ENCODE results near the gene MLPH. TPM values are rescaled to one million over a fixed set of nuclear protein-coding genes. Genes with fewer than 3 reads are reported as not detected.
A peak's percentile ranks its signal among the peaks of the same experiment; 100 is the strongest.

Gene MLPH
- total and polyA plus RNA-seq, 2 of the 13 experiments (the other 11 are each of a cell fraction or from before 2014, with no cell fraction given) = 0.12 TPM; not detected in 1

DNA sequence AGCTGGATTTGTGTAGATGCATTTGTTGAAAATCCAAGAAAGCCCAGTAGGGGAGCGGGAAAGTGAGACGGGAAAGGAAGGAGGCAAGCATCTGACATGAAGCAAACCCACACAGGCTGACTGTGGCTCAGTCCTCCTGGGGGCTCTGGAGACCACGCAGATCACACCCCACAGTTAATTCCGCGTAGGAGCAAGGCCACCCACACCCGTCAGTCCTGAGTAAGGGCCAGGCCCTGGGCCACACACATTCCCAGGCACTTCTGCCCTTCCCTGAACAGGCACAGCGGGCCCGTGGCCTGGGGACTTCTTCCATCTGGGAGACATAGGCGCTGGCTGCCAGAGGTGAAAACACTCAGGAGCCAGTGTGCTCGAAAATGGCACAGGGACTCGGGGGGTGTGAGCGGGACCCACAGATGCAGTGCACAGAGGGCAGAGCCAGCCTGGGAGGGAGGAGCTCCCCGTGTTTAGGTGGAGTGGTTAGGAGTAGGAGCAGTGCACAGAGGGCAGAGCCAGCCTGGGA is 59.9 kb downstream of the MLPH start:
- peaks cover 49% of the 10 kb centered on the region for H3K4me1 ChIP-seq (ENCODE audit: insufficient read depth, low read length)
- ATAC-seq (0 out of 3 replicates have a peak, but pooled peaks have one; percentile 6), DNase-seq (ENCODE audit: low spot score) (no peak), FAIRE-seq (no peak)
- H3K27ac ChIP-seq (ENCODE audit: extremely low read length, insufficient read depth, low read length) = no peak overlapping the region
- 52% methylated on average over 13 of the region's 13 CpGs for WGBS (ENCODE audit: low lambda C conversion rate)
- H3K27me3 ChIP-seq (ENCODE audit: control insufficient read depth in 1 of 2, insufficient read depth in 2 of 2, low read length in 2 of 2) = peaks cover 5 to 34% of the 10 kb centered on the region in 2 experiments; a peak in 4 of 5 replicates
- H4K20me1 ChIP-seq (ENCODE audit: insufficient read depth, low read length) = no peaks in the 10 kb centered on the region
- intact Hi-C loops (cut with micrococcal nuclease; ENCODE audit: unreplicated experiment) = no loop called here
- BruUV-seq (replicated peaks) = no TSS peak
- no peaks in the 10 kb centered on the region for H3K36me3 ChIP-seq (replicated peaks in 1 of 2; ENCODE audit: control insufficient read depth in 1 of 2, insufficient read depth in 2 of 2, low read length in 2 of 2)
- no peak overlapping the region for H3K9ac ChIP-seq (ENCODE audit: insufficient read depth, low read depth, low read length)
- in situ Hi-C loops (cut with HindIII; ENCODE audit: extremely low pct_ligation_motif_present, low pct_unique_long_range_greater_than_20kb) = no loop called here
- no peak overlapping the region for H3K4me3 ChIP-seq (replicated peaks in 1 of 3; ENCODE audit: insufficient read depth in 1 of 3, low read depth in 2 of 3, low read length in 3 of 3)
- CTCF ChIA-PET (ENCODE audit: low intra/inter-chr PET ratio, low total read pairs) = no interaction called here
- H3K79me2 ChIP-seq (ENCODE audit: insufficient read depth, low read length) = no peaks in the 10 kb centered on the region
- TF ChIP-seq MED1 (CRISPR knock-in tag; IDR thresholded peaks at IDR 0.05) = no peak
- no peak for TF ChIP-seq POLR2AphosphoS2 (IDR thresholded peaks at IDR 0.05; ENCODE audit: low read depth, low read length)
- no peak for TF ChIP-seq ZNF382 (CRISPR knock-in tag; IDR thresholded peaks at IDR 0.05; ENCODE audit: borderline replicate concordance)
- no peak for TF ChIP-seq ZNF292 (CRISPR knock-in tag; IDR thresholded peaks at IDR 0.05; ENCODE audit: borderline replicate concordance, low read depth)
- no peak for TF ChIP-seq CSRNP2 (CRISPR knock-in tag; conservative IDR thresholded peaks at IDR 0.05; ENCODE audit: low read depth)
- TF ChIP-seq ZNF552 (CRISPR knock-in tag; IDR thresholded peaks at IDR 0.05; ENCODE audit: borderline replicate concordance) = no peak
- TF ChIP-seq, protein P1, sequence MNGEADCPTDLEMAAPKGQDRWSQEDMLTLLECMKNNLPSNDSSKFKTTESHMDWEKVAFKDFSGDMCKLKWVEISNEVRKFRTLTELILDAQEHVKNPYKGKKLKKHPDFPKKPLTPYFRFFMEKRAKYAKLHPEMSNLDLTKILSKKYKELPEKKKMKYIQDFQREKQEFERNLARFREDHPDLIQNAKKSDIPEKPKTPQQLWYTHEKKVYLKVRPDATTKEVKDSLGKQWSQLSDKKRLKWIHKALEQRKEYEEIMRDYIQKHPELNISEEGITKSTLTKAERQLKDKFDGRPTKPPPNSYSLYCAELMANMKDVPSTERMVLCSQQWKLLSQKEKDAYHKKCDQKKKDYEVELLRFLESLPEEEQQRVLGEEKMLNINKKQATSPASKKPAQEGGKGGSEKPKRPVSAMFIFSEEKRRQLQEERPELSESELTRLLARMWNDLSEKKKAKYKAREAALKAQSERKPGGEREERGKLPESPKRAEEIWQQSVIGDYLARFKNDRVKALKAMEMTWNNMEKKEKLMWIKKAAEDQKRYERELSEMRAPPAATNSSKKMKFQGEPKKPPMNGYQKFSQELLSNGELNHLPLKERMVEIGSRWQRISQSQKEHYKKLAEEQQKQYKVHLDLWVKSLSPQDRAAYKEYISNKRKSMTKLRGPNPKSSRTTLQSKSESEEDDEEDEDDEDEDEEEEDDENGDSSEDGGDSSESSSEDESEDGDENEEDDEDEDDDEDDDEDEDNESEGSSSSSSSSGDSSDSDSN (CRISPR knock-in tag; IDR thresholded peaks at IDR 0.05) = no peak
- no peak for TF ChIP-seq ATRX (CRISPR knock-in tag; IDR thresholded peaks at IDR 0.05; ENCODE audit: borderline replicate concordance)
- TF ChIP-seq SP1 (IDR thresholded peaks at IDR 0.05) = no peak
- TF ChIP-seq SP1 (CRISPR knock-in tag; IDR thresholded peaks at IDR 0.05) = no peak
- TF ChIP-seq ISL2 (CRISPR knock-in tag; IDR thresholded peaks at IDR 0.05) = no peak
- no peak for TF ChIP-seq ZIK1 (CRISPR knock-in tag; IDR thresholded peaks at IDR 0.05; ENCODE audit: borderline replicate concordance, low read depth)
- TF ChIP-seq ZBTB44 (CRISPR knock-in tag; IDR thresholded peaks at IDR 0.05) = no peak
- no peak for TF ChIP-seq MNT (IDR thresholded peaks at IDR 0.05)
- peak overlapping the region; percentile 31; the same call in 1 of the 2 replicates for H3K4me2 ChIP-seq (ENCODE audit: low read depth, low read length)
- POLR2A ChIA-PET = no interaction called here
- H2AFZ ChIP-seq (ENCODE audit: low read length) = no peak overlapping the region
- H3K9me3 ChIP-seq (ENCODE audit: low read length) = no peaks in the 10 kb centered on the region
